Upper lobe of right lung (tissue), 1 donor: ENCODE results near the gene UGT1A9. TPM values are rescaled to one million over a fixed set of nuclear protein-coding genes. Genes with fewer than 3 reads are reported as not detected.

Experiments
- ATAC-seq: fragments of 200-7000 bp; cut with Tn5 transposase; one replicate; pipeline ENCODE4 v1.9.1; 2020; ENCODE audit warnings: mild to moderate bottlenecking, moderate library complexity
- DNase-seq: peaks from one replicate; pipeline ENCODE4 v3.0.0-alpha.2; 2020
- H3K27ac ChIP-seq: fragments of 200-600 bp; one replicate; pipeline ENCODE4 v1.8.0; 2022
- H3K27me3 ChIP-seq: fragments of 200-600 bp; one replicate; pipeline ENCODE4 v1.8.0; 2022; ENCODE audit warnings: mild to moderate bottlenecking
- H3K36me3 ChIP-seq: fragments of 200-600 bp; one replicate; pipeline ENCODE4 v1.8.0; 2022
- H3K4me1 ChIP-seq: fragments of 200-600 bp; one replicate; pipeline ENCODE4 v1.8.0; 2022
- H3K4me3 ChIP-seq: fragments of 200-600 bp; one replicate; pipeline ENCODE4 v1.8.0; 2022; ENCODE audit warnings: mild to moderate bottlenecking
- H3K9me3 ChIP-seq: fragments of 200-600 bp; one replicate; pipeline ENCODE4 v1.8.0; 2022
- CTCF ChIP-seq: fragments of 200-600 bp; IDR thresholded peaks from one replicate; pipeline ENCODE4 v1.8.0; 2022; ENCODE audit warnings: antibody characterized with exemption
- intact Hi-C: fragments of 100-400 bp; cut with DNase I; formaldehyde crosslinking; loops from one replicate; pipeline ENCODE4 v1.11.0; 2022
- total RNA-seq: library from RNA; stranded (reverse); fragmentation: NEBNext Ultra II Directional; extraction: Animal tissue kit (Norgen Biotek cat#: 25700); gene quantifications from one replicate; pipeline ENCODE4 v1.2.1, GENCODE V29; 2021
- donor health status: DM: no; HTN: yes; CAD: no; lungs with severe emphysema.

UGT1A9 gene
- total RNA-seq, 1 donor from 2014 or later, result not detected

GRCh38 chr2:233793465-233794127 is 121.9 kb downstream of the UGT1A9 start:
- no peak overlapping the region for H3K4me3 ChIP-seq
- TF ChIP-seq CTCF, result no peak
- peak; percentile 50 for DNase-seq
- H3K36me3 ChIP-seq, result no peaks in the 10 kb centered on the region
- H3K27ac ChIP-seq, result no peak overlapping the region
- H3K9me3 ChIP-seq, result no peaks in the 10 kb centered on the region
- no peaks in the 10 kb centered on the region for H3K4me1 ChIP-seq
- ATAC-seq, result peak; percentile 14
- intact Hi-C loops, result no loop called here
- H3K27me3 ChIP-seq, result no peaks in the 10 kb centered on the region

- intact Hi-C loops, result no loop called here
These were observed 122.5 kb downstream of the UGT1A9 start for GRCh38 chr2:233794128-233794658.

GRCh38 chr2:233795735-233796171 is 124.1 kb downstream of the UGT1A9 start:
- peak; percentile 54 for DNase-seq
- H3K27me3 ChIP-seq, result no peaks in the 10 kb centered on the region
- H3K9me3 ChIP-seq, result no peaks in the 10 kb centered on the region
- H3K36me3 ChIP-seq, result no peaks in the 10 kb centered on the region
- TF ChIP-seq CTCF, result no peak
- no peaks in the 10 kb centered on the region for H3K4me1 ChIP-seq
- no peak for ATAC-seq
- no peak overlapping the region for H3K27ac ChIP-seq
- intact Hi-C loops, result no loop called here
- H3K4me3 ChIP-seq, result no peak overlapping the region

More at GRCh38 chr2:233794128-233794658, 122.5 kb downstream of the UGT1A9 start:
- Histone ChIP-seq H3K4me3 (no peak overlapping the region), H3K27me3 (no peaks in the 10 kb centered on the region), H3K36me3 (no peaks in the 10 kb centered on the region), H3K4me1 (no peaks in the 10 kb centered on the region), H3K9me3 (no peaks in the 10 kb centered on the region), H3K27ac (no peak overlapping the region)
- ATAC-seq (no peak), DNase-seq (peak; percentile 47)
- TF ChIP-seq CTCF, result no peak

GRCh38 chr2:233796254-233796653 is 124.6 kb downstream of the UGT1A9 start:
- intact Hi-C loops, result no loop called here
- Histone ChIP-seq H3K9me3 (no peaks in the 10 kb centered on the region), H3K27ac (no peak overlapping the region), H3K36me3 (no peaks in the 10 kb centered on the region), H3K4me3 (no peak overlapping the region), H3K4me1 (no peaks in the 10 kb centered on the region), H3K27me3 (no peaks in the 10 kb centered on the region)
- no peak for DNase-seq
- ATAC-seq, result no peak
- TF ChIP-seq CTCF, result no peak

- DNase-seq (peak; percentile 49), ATAC-seq (no peak)
- Histone ChIP-seq H3K4me1 (no peaks in the 10 kb centered on the region), H3K9me3 (no peaks in the 10 kb centered on the region), H3K36me3 (no peaks in the 10 kb centered on the region), H3K4me3 (no peak overlapping the region), H3K27ac (no peak overlapping the region), H3K27me3 (no peaks in the 10 kb centered on the region)
- intact Hi-C loops, result no loop called here
- no peak for TF ChIP-seq CTCF
These were observed 126.8 kb downstream of the UGT1A9 start for GRCh38 chr2:233798335-233799086.
